K562 (cell line): ENCODE measurements around the gene BRD3. TPM values are rescaled to one million over a fixed set of nuclear protein-coding genes. Genes with fewer than 3 reads are reported as not detected.

Experiments
- COPS2 ChIP-seq: fragments of 450-650 bp; conservative IDR thresholded peaks from 2 replicates; pipeline ENCODE4 v1.6.1; 2016; ENCODE audit warnings: mild to moderate bottlenecking, moderate library complexity
- DACH1 ChIP-seq: fragments of 450-650 bp; IDR thresholded peaks from 2 replicates; pipeline ENCODE4 v1.6.1; 2018; ENCODE audit not compliant: partially characterized antibody
- MCM3 ChIP-seq: fragments of 450-650 bp; IDR thresholded peaks from 2 replicates; pipeline ENCODE4 v1.6.1; 2016
- MYNN ChIP-seq, 2 experiments: sonication (generic); formaldehyde crosslinking in 1 of 2; IDR thresholded peaks; 2 replicates each; pipeline versions ENCODE4 v1.5.0 to v1.6.1; 2016 to 2020; ENCODE audit warnings: antibody characterized with exemption in 1 of 2, missing genetic modification reagents in 1 of 2
- NFXL1 ChIP-seq: fragments of 450-650 bp; formaldehyde crosslinking; IDR thresholded peaks from 2 replicates; pipeline ENCODE4 v1.4.0; 2021; ENCODE audit warnings: mild to moderate bottlenecking
- PHF21A ChIP-seq: fragments of 450-650 bp; IDR thresholded peaks from 2 replicates; pipeline ENCODE4 v1.6.1; 2017; ENCODE audit warnings: low read depth, borderline replicate concordance
- PHTF2 ChIP-seq: fragments of 250-450 bp; sonication (Bioruptor Pico); IDR thresholded peaks from 2 replicates; pipeline ENCODE4 v1.5.0; 2021; ENCODE audit warnings: mild to moderate bottlenecking
- PML ChIP-seq: IDR thresholded peaks from 2 replicates; pipeline ENCODE4 v1.6.1; 2012; ENCODE audit warnings: low read length, inconsistent platforms
- POLR2G ChIP-seq: fragments of 200-400 bp; formaldehyde crosslinking; IDR thresholded peaks from 2 replicates; pipeline ENCODE4 v1.6.1; 2017; ENCODE audit warnings: low read depth, mild to moderate bottlenecking, antibody characterized with exemption, low read length, moderate library complexity
- SAFB ChIP-seq: fragments of 200-400 bp; formaldehyde crosslinking; IDR thresholded peaks from 2 replicates; pipeline ENCODE4 v1.6.1; 2017; ENCODE audit warnings: low read depth, low read length, borderline replicate concordance
- THRAP3 ChIP-seq: fragments of 450-650 bp; IDR thresholded peaks from 2 replicates; pipeline ENCODE4 v1.6.1; 2016; ENCODE audit warnings: mild to moderate bottlenecking, inconsistent platforms, borderline replicate concordance
- WHSC1 ChIP-seq: IDR thresholded peaks from one replicate; pipeline ENCODE4 v1.6.1; 2012; ENCODE audit warnings: low read length, control low read depth, inconsistent platforms
- XRCC5 ChIP-seq: fragments of 200-400 bp; formaldehyde crosslinking; IDR thresholded peaks from 2 replicates; pipeline ENCODE4 v1.6.1; 2017; ENCODE audit warnings: low read depth, mild to moderate bottlenecking, low read length
- ZNF239 ChIP-seq: fragments of 250-450 bp; sonication (Bioruptor Pico); IDR thresholded peaks from 2 replicates; pipeline ENCODE4 v1.4.0; 2020; ENCODE audit warnings: mild to moderate bottlenecking
- ZNF584 ChIP-seq: fragments of 200-800 bp; sonication (Bioruptor generic); IDR thresholded peaks from 2 replicates; pipeline ENCODE4 v1.6.1; 2016; ENCODE audit warnings: low read depth, mild to moderate bottlenecking, missing genetic modification characterization, missing compliant biosample characterization
- polyA plus RNA-seq, 8 experiments: library from polyadenylated mRNA; depleted of rRNA in 4 of 8; stranded (reverse) in 5 of 8; unstranded in 3 of 8; fragments of >200 nt; fragmentation: Nextera tagmentation in 2 of 8; fragmentation: Illumina TruSeq in 1 of 8; extraction: Ambion mirVana in 2 of 8; extraction: Trizol in 1 of 8; gene quantifications; 2 replicates each; pipeline versions ENCODE4 v1.2.1 to v1.2.3, GENCODE V29; 2011 to 2014; ENCODE audit warnings: inconsistent platforms in 1 of 8, missing spikeins in 1 of 8
- total RNA-seq, 7 experiments: library from RNA; depleted of rRNA in 6 of 7; stranded (reverse); fragments of >200 nt in 6 of 7; fragmentation: Illumina TruSeq in 2 of 7; extraction: Trizol in 2 of 7; gene quantifications; 2 replicates each; pipeline versions ENCODE4 v1.2.1 to v1.2.3, GENCODE V29; 2011 to 2021; ENCODE audit warnings: low replicate concordance in 1 of 7
- TF ChIP-seq, protein P1 (sequence below): fragments of 200-800 bp; sonication (Bioruptor generic); IDR thresholded peaks from 2 replicates; pipeline ENCODE4 v1.6.1; 2016; ENCODE audit warnings: missing genetic modification characterization, missing compliant biosample characterization
- TF ChIP-seq, protein P2 (sequence below): sonication (generic); formaldehyde crosslinking; IDR thresholded peaks from 2 replicates; pipeline ENCODE4 v1.8.1; 2022; ENCODE audit warnings: missing genetic modification reagents
- TF ChIP-seq, protein P3 (sequence below): sonication (generic); formaldehyde crosslinking; IDR thresholded peaks from 2 replicates; pipeline ENCODE4 v1.8.1; 2022; ENCODE audit warnings: missing genetic modification reagents
- TF ChIP-seq, protein P4 (sequence below): sonication (generic); formaldehyde crosslinking; IDR thresholded peaks from 2 replicates; pipeline ENCODE4 v1.8.0; 2023; ENCODE audit warnings: mild to moderate bottlenecking, missing genetic modification reagents
- TF ChIP-seq, protein P5 (sequence below): sonication (generic); formaldehyde crosslinking; IDR thresholded peaks from 2 replicates; pipeline ENCODE4 v1.9.0; 2022; ENCODE audit warnings: mild to moderate bottlenecking, missing genetic modification reagents

The BRD3 gene
- total and polyA plus RNA-seq, 9 of the 15 experiments (the other 6 are each of a cell fraction or from before 2014, with no cell fraction given) = 0.82 to 37.1 (median 4.2) TPM

DNA sequence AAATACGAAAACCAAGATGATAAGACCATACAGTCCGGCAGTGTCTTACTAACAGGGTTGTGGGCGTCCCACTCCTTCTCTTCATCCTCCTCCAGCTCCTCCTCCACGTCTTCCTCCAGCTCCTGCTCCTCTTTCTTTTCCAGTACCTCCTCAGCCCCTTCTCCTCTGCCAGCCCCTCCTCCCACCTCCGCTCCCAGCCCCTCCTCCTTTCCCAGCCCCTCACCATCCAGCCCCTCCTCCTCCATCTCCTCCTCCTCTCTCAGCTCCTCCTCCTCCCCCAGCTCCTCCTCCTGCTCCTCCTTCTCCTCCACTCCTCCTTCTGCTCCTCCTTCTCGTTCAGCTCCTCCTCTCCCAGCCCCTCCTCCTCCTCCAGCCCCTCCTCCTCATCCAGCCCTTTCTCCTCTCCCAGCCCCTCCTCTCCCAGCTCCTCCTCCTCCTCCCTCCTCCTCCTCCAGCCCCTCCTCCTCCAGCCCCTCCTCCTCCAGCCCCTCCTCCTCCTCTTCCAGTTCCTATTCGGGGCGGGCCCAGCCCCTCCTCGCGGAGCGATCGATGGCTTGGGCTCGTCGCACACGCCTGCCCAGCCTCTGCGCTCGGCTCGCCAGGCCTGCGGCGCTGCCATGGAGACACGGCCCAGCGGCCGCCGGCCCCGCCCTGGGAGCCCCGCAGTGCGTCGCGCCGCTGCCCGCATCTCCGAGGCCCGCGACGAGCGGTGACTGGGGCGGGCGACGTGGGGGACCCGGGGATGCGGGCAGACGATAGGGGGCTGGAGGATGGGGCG lies 42.8 kb downstream of the BRD3 start, which contains the start of gene BRD3OS (continued):
- TF ChIP-seq, protein P1, sequence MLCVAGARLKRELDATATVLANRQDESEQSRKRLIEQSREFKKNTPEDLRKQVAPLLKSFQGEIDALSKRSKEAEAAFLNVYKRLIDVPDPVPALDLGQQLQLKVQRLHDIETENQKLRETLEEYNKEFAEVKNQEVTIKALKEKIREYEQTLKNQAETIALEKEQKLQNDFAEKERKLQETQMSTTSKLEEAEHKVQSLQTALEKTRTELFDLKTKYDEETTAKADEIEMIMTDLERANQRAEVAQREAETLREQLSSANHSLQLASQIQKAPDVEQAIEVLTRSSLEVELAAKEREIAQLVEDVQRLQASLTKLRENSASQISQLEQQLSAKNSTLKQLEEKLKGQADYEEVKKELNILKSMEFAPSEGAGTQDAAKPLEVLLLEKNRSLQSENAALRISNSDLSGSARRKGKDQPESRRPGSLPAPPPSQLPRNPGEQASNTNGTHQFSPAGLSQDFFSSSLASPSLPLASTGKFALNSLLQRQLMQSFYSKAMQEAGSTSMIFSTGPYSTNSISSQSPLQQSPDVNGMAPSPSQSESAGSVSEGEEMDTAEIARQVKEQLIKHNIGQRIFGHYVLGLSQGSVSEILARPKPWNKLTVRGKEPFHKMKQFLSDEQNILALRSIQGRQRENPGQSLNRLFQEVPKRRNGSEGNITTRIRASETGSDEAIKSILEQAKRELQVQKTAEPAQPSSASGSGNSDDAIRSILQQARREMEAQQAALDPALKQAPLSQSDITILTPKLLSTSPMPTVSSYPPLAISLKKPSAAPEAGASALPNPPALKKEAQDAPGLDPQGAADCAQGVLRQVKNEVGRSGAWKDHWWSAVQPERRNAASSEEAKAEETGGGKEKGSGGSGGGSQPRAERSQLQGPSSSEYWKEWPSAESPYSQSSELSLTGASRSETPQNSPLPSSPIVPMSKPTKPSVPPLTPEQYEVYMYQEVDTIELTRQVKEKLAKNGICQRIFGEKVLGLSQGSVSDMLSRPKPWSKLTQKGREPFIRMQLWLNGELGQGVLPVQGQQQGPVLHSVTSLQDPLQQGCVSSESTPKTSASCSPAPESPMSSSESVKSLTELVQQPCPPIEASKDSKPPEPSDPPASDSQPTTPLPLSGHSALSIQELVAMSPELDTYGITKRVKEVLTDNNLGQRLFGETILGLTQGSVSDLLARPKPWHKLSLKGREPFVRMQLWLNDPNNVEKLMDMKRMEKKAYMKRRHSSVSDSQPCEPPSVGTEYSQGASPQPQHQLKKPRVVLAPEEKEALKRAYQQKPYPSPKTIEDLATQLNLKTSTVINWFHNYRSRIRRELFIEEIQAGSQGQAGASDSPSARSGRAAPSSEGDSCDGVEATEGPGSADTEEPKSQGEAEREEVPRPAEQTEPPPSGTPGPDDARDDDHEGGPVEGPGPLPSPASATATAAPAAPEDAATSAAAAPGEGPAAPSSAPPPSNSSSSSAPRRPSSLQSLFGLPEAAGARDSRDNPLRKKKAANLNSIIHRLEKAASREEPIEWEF (CRISPR knock-in tag) = no peak
- TF ChIP-seq PHTF2 (CRISPR knock-in tag) (no peak), COPS2 (no peak), PML (no peak), WHSC1 (no peak), XRCC5 (no peak), ZNF239 (CRISPR knock-in tag) (no peak), MYNN (IDR thresholded peaks at IDR 0.05) (no peak), MYNN (CRISPR knock-in tag; IDR thresholded peaks at IDR 0.05) (no peak), NFXL1 (no peak), SAFB (no peak), POLR2G (peak; percentile 70), PHF21A (no peak), MCM3 (no peak), DACH1 (no peak), ZNF584 (CRISPR knock-in tag) (no peak), THRAP3 (no peak)
- TF ChIP-seq, protein P2, sequence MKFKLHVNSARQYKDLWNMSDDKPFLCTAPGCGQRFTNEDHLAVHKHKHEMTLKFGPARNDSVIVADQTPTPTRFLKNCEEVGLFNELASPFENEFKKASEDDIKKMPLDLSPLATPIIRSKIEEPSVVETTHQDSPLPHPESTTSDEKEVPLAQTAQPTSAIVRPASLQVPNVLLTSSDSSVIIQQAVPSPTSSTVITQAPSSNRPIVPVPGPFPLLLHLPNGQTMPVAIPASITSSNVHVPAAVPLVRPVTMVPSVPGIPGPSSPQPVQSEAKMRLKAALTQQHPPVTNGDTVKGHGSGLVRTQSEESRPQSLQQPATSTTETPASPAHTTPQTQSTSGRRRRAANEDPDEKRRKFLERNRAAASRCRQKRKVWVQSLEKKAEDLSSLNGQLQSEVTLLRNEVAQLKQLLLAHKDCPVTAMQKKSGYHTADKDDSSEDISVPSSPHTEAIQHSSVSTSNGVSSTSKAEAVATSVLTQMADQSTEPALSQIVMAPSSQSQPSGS (CRISPR knock-in tag) = no peak
- TF ChIP-seq, protein P3, sequence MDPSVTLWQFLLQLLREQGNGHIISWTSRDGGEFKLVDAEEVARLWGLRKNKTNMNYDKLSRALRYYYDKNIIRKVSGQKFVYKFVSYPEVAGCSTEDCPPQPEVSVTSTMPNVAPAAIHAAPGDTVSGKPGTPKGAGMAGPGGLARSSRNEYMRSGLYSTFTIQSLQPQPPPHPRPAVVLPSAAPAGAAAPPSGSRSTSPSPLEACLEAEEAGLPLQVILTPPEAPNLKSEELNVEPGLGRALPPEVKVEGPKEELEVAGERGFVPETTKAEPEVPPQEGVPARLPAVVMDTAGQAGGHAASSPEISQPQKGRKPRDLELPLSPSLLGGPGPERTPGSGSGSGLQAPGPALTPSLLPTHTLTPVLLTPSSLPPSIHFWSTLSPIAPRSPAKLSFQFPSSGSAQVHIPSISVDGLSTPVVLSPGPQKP (CRISPR knock-in tag) = no peak
- TF ChIP-seq, protein P4, sequence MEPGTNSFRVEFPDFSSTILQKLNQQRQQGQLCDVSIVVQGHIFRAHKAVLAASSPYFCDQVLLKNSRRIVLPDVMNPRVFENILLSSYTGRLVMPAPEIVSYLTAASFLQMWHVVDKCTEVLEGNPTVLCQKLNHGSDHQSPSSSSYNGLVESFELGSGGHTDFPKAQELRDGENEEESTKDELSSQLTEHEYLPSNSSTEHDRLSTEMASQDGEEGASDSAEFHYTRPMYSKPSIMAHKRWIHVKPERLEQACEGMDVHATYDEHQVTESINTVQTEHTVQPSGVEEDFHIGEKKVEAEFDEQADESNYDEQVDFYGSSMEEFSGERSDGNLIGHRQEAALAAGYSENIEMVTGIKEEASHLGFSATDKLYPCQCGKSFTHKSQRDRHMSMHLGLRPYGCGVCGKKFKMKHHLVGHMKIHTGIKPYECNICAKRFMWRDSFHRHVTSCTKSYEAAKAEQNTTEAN (CRISPR knock-in tag) = no peak
- TF ChIP-seq, protein P5, sequence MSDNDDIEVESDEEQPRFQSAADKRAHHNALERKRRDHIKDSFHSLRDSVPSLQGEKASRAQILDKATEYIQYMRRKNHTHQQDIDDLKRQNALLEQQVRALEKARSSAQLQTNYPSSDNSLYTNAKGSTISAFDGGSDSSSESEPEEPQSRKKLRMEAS = no peak
